Spinal cord (tissue), 10 donors: ENCODE results near the gene TTLL10. TPM values are rescaled to one million over a fixed set of nuclear protein-coding genes. Genes with fewer than 3 reads are reported as not detected.

Experiments
- DNase-seq, 6 donors: peaks; one replicate each; pipeline versions ENCODE4 v3.0.0 to v3.0.0-alpha.2; 2013 to 2015; ENCODE audit warnings: low spot score in 6 of 6, low read depth in 4 of 6
- H3K27ac ChIP-seq: one replicate; pipeline ENCODE4 v1.5.1; 2013; ENCODE audit warnings: low read depth, low read length, control low read depth
- H3K27me3 ChIP-seq: one replicate; pipeline ENCODE4 v1.6.1; 2013; ENCODE audit warnings: low read length; ENCODE audit not compliant: control insufficient read depth, insufficient read depth
- H3K36me3 ChIP-seq: one replicate; pipeline ENCODE4 v1.6.1; 2013; ENCODE audit warnings: low read length; ENCODE audit not compliant: control insufficient read depth, insufficient read depth
- H3K4me1 ChIP-seq: one replicate; pipeline ENCODE4 v1.6.1; 2013; ENCODE audit warnings: low read length; ENCODE audit not compliant: control insufficient read depth, insufficient read depth
- H3K4me3 ChIP-seq: one replicate; pipeline ENCODE4 v1.5.1; 2013; ENCODE audit warnings: low read depth, low read length, control low read depth
- H3K9me3 ChIP-seq: one replicate; pipeline ENCODE4 v1.6.1; 2013; ENCODE audit warnings: low read length; ENCODE audit not compliant: control insufficient read depth, insufficient read depth
- WGBS: methylation state at CpG from one replicate; pipeline ENCODE4 v1.1.5; 2013; ENCODE audit warnings: missing lambda C conversion rate; ENCODE audit not compliant: insufficient coverage; 5-methylcytosine and 5-hydroxymethylcytosine counted together
- polyA plus RNA-seq, 2 donors: library from polyadenylated mRNA; unstranded; fragments of 120-200 nt; gene quantifications; one replicate each; pipeline ENCODE4 v1.2.1, GENCODE V29; 2013; ENCODE audit not compliant: insufficient read length in 2 of 2
- total RNA-seq, 2 donors: library from RNA; depleted of rRNA in 1 of 2; stranded (reverse); fragments of 120-200 nt in 1 of 2; fragments of >200 nt in 1 of 2; gene quantifications; one replicate each; pipeline versions ENCODE4 v1.2.3 to v1.2.4, GENCODE V29; 2013 to 2014
- donor health status: healthy.

TTLL10 gene
- total and polyA plus RNA-seq, 4 donors, result 0.79 to 2.1 (median 1.2) TPM

GRCh38 chr1:1197551-1198422 is 24.1 kb downstream of the TTLL10 start:
- no peak for DNase-seq
- Histone ChIP-seq H3K27me3 (peaks cover 4% of the 10 kb centered on the region), H3K36me3 (no peaks in the 10 kb centered on the region), H3K4me3 (no peak overlapping the region), H3K9me3 (peaks cover 2% of the 10 kb centered on the region), H3K4me1 (peaks cover 6% of the 10 kb centered on the region), H3K27ac (no peak overlapping the region)
- 91% methylated on average over 44 of the region's 48 CpGs for WGBS

DNA sequence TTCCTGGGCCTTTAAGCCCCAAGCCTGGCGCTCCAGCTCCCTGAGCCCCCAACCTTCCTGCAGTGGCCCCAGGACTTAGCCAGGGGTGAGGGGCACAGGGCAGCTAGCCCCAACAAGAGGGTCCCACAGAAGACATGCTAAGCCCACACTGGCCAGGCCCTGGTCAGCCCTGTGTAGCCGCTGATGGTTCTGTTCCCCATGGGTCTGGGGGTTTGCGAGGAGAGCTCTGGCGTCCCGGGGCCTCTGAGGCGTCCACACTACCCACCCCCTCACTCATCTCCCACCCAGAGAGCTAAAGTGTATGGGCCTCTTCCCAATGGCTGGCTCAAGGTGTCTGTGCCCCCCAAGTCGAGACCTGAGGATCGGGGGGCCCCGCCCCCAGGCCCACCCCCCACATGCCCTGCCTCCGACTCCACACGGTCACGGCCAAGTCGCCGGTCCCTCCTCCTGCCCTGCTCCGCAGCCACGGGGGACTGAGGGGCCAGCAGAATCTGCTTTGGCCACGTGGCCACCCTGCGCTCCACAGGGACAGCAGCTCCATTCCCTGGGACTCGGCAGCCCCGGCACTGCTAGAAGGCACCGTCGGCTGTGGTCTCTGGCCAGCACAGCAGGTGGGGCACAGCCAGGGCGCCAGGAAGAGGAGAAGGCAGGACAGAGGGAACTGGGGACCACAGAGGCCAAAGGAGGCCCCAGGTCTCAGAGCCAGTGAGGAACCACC is 24.9 kb downstream of the TTLL10 start:
- no peak overlapping the region for H3K27ac ChIP-seq
- 71% methylated on average over 19 of the region's 23 CpGs for WGBS
- DNase-seq, result no peak
- H3K4me1 ChIP-seq, result peaks cover 6% of the 10 kb centered on the region
- H3K9me3 ChIP-seq, result peaks cover 2% of the 10 kb centered on the region
- peaks cover 4% of the 10 kb centered on the region for H3K27me3 ChIP-seq
- H3K36me3 ChIP-seq, result no peaks in the 10 kb centered on the region
- no peak overlapping the region for H3K4me3 ChIP-seq

DNA sequence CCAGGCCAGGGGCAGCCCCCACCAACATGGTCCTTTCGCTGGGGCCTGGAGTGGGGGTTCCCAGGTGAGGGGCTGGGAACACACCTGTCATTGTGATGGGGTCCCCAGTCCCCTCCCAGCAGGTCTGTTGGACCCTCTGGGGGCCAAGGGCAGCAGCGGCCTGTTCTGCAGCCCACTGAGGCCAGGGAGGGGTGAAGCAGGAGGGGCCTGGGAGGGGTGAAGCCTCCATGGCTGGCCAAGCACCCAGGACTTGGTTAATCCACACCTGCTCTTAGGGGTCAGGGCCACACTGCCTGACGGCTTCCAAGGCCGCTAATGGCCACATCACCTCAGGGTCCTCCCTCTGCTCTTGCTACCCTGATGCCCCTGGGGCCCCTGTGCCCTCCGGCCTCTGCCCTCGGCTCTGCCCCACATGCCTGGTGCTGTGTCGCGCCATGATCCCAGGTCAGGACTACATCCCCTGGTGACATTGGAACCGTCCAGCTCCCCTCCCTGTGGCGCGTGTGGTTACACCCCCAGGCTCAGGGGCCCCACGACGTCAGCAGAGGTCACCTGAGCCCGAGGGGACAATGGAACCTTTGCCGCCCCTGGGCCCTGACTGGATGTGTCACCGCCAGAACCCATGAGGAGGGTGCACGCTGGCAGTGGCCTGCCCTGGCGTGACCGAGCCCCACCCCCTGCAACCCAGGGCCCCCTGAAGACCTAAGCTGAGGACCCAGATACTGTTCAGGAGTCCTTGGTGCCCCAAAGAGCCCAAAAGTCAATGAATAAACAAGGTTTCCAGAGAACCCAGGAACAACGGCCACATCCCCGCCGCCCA is 25.7 kb downstream of the TTLL10 start:
- Histone ChIP-seq H3K9me3 (peaks cover 2% of the 10 kb centered on the region), H3K27ac (no peak overlapping the region), H3K4me1 (peaks cover 6% of the 10 kb centered on the region), H3K4me3 (no peak overlapping the region), H3K36me3 (no peaks in the 10 kb centered on the region), H3K27me3 (peaks cover 4% of the 10 kb centered on the region)
- WGBS, result 83% methylated on average over 22 of the region's 22 CpGs
- no peak for DNase-seq

DNA sequence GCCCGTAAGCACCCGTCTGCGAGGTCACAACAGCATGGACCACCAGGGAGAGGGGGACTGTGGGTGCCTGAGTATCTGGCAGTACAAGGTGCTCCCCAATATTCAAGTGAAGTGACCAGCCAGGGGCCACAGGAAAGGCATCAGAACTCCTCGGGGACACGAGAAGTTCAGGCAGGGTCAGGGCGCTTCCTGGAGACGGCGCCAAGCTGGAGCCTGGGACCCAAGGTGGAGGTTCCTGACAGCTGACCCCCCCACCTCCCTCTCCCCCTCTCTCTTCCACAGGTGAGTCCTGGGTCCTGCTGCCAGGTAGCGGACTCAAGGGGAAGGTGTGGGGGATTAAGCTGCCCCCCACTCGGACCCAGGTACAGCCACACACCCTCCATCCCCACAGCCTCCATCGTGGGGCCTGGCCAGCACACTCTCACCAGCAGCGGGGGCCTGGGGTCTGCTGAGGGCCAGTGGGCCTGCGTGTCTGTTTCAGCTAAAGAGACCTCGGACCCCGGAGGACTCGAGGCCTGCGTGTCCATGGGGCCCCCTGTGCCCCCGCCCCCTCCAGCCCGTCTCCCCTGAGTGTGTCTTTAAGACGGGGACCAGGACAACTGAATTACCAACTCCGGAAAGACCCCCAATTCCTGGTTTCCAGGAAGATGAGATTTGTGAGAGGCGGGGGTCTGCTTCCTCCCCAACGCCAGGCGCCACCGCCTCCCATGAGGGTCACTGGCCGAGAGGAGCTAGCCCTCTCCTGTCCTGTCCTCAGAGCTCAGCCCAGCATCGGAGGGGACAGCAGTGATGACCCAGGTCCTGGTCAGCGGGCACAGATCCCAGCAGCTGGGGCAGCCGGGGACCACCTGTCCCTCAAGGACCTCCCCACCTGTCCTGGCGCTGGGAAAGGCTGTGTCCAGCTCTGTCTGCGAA is 26.5 kb downstream of the TTLL10 start:
- 72% methylated on average over 27 of the region's 31 CpGs for WGBS
- Histone ChIP-seq H3K4me3 (no peak overlapping the region), H3K36me3 (no peaks in the 10 kb centered on the region), H3K9me3 (peaks cover under 1% of the 10 kb centered on the region), H3K27ac (no peak overlapping the region), H3K27me3 (peaks cover 6% of the 10 kb centered on the region), H3K4me1 (peaks cover 6% of the 10 kb centered on the region)
- no peak for DNase-seq

DNA sequence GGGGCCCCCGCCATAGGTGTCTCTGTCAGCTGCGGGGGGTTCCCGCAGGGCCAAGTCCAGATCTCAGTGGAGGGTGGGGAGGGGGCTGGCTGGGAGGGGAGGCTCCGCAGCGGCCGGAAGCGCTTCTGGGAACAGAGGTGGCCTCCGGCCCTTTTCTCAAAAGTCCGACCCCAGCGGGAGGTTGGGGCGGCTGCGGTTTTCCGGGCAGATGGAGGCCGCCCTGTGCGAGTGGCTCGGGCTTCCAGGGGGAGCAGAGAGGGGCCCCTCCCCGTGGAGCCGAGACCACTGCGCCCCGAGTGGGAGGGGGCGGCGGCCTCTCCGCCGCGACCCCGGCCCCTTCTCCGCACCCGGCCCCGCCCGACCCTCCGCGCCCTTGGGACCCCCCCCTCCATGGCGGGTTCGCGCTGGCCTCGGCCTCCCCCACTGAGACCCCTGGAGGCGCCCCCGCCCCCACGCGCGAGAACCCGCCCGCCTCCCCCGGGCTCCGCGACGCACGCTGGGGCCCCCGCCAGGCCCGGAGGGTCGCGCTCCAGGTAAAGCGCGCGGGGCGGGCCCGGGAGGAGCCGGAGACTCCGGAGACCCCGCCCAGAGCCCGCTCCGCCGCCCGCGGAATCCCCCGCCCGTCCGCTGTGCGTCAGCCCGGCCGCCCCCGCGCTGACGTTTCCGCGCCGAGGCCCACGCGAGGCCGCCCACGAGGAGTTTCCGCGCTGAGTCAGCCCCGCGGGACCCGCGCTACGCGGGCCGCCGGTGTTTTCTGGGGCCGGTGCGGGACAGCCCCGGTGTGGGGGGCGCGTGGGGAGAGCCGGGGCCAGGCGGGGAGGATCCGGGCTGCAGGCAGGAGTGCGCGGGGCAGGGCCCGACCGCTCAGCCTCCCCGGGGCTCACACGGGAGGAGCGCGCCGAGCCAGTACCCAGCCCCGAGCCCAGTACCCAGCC is 27.5 kb downstream of the TTLL10 start:
- H3K27me3 ChIP-seq, result peaks cover 15% of the 10 kb centered on the region
- peaks cover 11% of the 10 kb centered on the region for H3K4me1 ChIP-seq
- under 1% methylated on average over 85 of the region's 109 CpGs for WGBS
- no peak overlapping the region for H3K4me3 ChIP-seq
- no peaks in the 10 kb centered on the region for H3K9me3 ChIP-seq
- no peaks in the 10 kb centered on the region for H3K36me3 ChIP-seq
- no peak overlapping the region for H3K27ac ChIP-seq
- peak in 3 of 6 donors; percentile 9 to 52 (median 48) for DNase-seq

GRCh38 chr1:1202831-1203560 is 29.3 kb downstream of the TTLL10 start:
- H3K4me1 ChIP-seq, result peaks cover 21% of the 10 kb centered on the region
- H3K27ac ChIP-seq, result no peak overlapping the region
- peaks cover 30% of the 10 kb centered on the region for H3K27me3 ChIP-seq
- no peak overlapping the region for H3K4me3 ChIP-seq
- no peaks in the 10 kb centered on the region for H3K36me3 ChIP-seq
- no peak for DNase-seq
- WGBS, result 77% methylated on average over 22 of the region's 27 CpGs
- H3K9me3 ChIP-seq, result no peaks in the 10 kb centered on the region

DNA sequence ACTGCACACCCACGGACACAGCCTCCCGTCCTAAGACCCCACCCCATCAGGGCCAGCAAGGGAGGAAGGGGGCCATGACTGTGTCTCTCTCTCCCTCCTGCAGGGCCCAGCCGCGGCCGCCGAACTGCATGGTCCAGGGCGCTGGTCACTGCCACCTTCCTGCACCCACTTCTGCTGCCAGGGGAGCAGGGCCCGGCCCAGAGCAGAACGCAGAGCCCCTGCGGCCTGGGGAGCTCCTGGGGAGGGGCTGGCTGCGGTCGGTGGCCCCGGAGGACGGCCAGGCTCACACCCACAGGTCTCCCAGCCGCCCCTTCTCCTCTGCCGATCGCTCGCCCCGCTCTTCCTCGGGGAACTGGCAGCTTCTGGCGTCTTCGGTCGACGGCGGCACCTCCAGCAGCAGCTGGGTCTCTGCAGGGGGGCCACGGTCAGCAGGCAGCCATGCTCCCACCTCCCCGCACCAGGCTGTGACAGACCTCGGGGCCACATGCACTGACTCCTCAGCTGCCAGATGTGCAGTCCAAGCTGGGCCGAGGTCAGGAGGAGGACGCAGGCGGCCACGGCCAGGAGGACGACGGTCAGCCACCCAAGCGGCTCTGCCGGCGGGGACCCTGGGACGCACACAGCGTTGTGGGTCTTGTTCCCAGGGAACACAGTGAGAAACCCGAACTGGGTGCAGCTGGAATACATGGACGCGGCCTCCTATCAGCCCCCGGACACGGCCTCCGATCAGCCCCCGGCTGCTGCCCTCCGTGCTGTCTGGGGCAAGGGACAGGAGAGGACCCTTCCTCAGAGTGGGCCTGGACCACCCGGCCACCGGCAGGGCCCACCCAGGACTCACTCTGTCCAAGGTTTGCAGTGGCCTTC is 30.1 kb downstream of the TTLL10 start:
- Histone ChIP-seq H3K4me3 (no peak overlapping the region), H3K27me3 (peaks cover 34% of the 10 kb centered on the region), H3K27ac (no peak overlapping the region), H3K4me1 (peaks cover 27% of the 10 kb centered on the region), H3K36me3 (no peaks in the 10 kb centered on the region), H3K9me3 (no peaks in the 10 kb centered on the region)
- 63% methylated on average over 49 of the region's 49 CpGs for WGBS
- no peak for DNase-seq
